SH-SY5Y (cell line): ENCODE data around the gene PDE4A.

ENCODE experiments used
- GATA2 ChIP-seq: IDR thresholded peaks from 2 replicates; pipeline ENCODE4 v1.6.1; 2011; ENCODE audit warnings: mild to moderate bottlenecking, low read depth, low read length
- GATA3 ChIP-seq: IDR thresholded peaks from 2 replicates; pipeline ENCODE4 v1.6.1; 2011; ENCODE audit warnings: low read depth, mild to moderate bottlenecking, low read length, moderate library complexity

The PDE4A gene

DNA sequence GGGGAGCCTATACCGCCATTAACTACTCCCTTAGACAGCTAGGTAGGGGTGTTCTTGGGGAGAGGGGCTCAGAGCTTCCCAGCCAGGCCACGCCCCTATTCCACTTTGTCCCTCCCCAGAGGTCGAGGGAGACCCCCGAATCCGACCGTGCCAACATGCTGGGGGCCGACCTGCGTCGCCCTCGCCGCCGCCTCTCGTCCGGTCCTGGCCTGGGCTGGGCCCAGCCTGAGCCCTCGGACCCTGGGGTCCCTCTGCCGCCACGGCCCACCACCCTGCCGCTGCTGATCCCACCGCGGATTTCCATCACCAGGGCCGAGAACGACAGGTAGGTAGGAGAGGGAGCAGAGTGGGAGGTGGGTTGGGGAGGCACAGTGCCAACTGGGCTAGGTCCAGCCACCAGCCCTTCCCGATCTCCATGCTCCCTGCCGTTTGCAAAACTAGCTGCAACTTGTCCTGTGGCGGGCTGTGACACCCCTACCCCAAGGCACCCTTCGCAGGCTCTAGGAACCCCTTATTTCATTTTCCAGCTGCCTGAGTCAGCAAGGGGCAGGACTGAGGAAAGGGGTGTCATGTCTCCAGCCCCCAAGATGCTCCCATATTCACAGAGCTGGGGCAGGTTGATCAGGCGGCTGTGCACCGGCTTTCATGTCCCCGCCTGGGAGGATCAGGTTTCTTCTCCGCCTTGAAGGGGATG, 2.6 kb upstream of the PDE4A start:
- TF ChIP-seq GATA2 (no peak), GATA3 (no peak)

DNA sequence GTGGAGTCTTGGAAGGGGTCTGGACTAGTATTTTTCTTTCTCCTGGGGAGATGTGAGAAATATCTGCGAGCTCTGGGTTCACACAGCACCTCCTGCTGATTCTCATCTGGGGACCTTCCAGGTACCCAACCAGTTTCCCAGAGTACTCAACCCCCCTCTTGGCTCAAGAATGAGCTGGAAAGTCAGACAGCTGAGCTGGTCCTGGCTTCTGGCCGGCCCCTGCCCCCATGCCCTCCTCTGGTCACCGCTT, 2.2 kb upstream of the PDE4A start:
- TF ChIP-seq GATA3 (no peak), GATA2 (no peak)

GRCh38 chr19:10418485-10419199, 1.7 kb upstream of the PDE4A start:
- TF ChIP-seq GATA3 (no peak), GATA2 (no peak)

GRCh38 chr19:10419200-10419645, 1.1 kb upstream of the PDE4A start:
- TF ChIP-seq GATA3 (no peak), GATA2 (no peak)

- TF ChIP-seq GATA2 (no peak), GATA3 (no peak)
Observed at GRCh38 chr19:10419646-10420443, 493 bp upstream of the PDE4A start.

- TF ChIP-seq GATA2, result no peak
- no peak for TF ChIP-seq GATA3
Observed at GRCh38 chr19:10421240-10422045, 1.1 kb downstream of the PDE4A start.

GRCh38 chr19:10422046-10422461, 1.7 kb downstream of the PDE4A start:
- TF ChIP-seq GATA2, result no peak

GRCh38 chr19:10422846-10423245, 2.5 kb downstream of the PDE4A start:
- TF ChIP-seq GATA2, result no peak
- TF ChIP-seq GATA3, result no peak

DNA sequence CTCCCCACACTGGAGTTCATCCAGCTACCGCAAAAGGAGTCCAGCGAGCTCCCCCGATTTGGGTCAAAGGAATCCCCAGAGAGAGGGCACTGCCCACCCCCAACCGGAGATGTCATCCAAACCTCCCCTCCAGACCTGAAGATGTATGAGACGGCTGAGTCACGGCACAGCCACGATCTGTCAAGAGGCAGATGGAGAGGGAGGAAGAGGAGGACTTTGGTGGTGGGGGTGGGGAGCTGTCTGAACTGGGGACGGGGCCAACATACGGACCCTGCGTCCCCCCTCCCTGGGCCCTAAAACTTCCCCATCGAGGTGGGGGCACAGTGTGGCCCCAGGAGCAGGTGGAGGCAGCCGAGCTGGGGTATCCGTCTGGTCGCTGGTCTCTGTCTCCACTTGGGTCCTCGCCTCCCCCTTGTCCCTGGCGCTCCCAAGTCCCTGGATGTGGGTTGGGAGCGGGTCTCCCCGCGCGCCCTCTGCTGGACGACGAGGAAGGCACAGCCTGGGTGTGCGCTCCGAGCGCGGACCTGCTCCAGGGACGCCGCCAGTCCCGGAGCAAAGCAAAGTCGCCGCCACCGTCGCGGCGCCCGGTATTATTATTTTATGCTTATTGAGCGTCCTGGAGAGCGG, 3.8 kb downstream of the PDE4A start:
- TF ChIP-seq GATA2 (no peak), GATA3 (no peak)

- TF ChIP-seq GATA3 (no peak), GATA2 (no peak)
Observed at GRCh38 chr19:10427169-10427568, 6.8 kb downstream of the PDE4A start.

DNA sequence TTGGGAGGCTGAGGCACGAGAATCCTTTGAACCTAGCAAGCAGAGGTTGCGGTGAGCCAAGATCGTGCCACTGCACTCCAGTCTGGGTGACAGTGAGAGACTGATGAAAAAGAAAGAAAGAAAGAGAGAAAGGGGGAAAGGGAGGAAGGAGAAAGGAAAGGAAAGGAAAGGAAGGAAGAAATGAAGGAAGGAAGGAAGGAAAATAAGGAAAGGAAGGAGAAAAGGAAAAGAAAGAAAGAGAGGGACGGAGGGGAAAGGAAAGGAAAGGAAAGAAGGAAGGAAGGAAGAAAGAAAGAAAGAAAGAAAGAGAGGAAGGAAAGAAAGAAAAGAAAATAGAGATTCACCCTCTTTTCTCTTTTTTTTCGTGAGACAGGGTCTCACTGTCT, 8.7 kb downstream of the PDE4A start:
- TF ChIP-seq GATA3 (no peak), GATA2 (no peak)

GRCh38 chr19:10430505-10431253, 10.3 kb downstream of the PDE4A start:
- TF ChIP-seq GATA2, result no peak
- no peak for TF ChIP-seq GATA3
